ENCODE measurements around the gene AMZ2.
A peak's percentile ranks its signal among the peaks of the same experiment; 100 is the strongest.
"Not testable (repeated sequence)": the region's sequence is repeated elsewhere in the genome, so short reads cannot be mapped to it uniquely, and the experiment has no call there.

The AMZ2 gene

DNA sequence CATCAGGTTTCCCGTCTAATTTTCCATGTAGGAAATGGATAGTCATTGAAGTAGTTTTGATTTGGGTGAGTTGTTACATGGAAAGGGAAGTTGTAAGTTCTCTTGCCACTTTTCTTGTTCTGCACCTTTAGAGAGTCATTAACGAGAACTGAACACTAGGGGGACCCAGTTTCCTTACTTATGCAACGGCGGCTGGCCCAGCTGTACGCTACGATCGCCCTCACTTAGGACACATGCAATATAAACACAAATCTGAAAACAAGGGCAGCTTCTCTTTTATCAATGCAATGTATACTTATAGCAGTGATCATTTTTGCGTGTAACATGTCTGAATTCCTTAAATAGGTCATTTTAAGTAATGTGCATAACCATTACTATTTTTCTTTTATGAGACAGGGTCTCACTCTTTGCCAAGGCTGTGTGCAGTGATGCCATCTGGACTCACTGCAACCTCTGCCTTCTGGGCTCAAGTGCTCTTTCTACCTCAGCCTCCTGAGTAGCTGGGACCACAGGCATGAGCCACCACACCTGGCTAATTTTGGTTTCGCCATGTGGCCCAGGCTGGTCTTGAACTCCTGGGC lies 15.3 kb downstream of the AMZ2 start:
- Histone ChIP-seq H3K4ac (ENCODE audit: low read depth in 1 of 2, low read length in 2 of 2) (peak overlapping the region in 1 of 2 experiments; percentile 82), H4K8ac (ENCODE audit: low read length) (peak overlapping the region; percentile 20), H4K91ac (ENCODE audit: low read length) (peak overlapping the region; percentile 8), H2BK12ac (ENCODE audit: low read length in 2 of 2) (peak overlapping the region in 1 of 2 experiments; percentile 92), H3K18ac (ENCODE audit: low read depth in 1 of 2, low read length in 2 of 2) (peak overlapping the region in 1 of 2 experiments; percentile 54)
- not testable (repeated sequence) for H2AK5ac ChIP-seq (ENCODE audit: low read length, severe bottlenecking); H3K14ac ChIP-seq (ENCODE audit: low read length in 2 of 2); H3K4me2 ChIP-seq (ENCODE audit: low read length, poor library complexity, severe bottlenecking); H2BK120ac ChIP-seq (ENCODE audit: low read depth, low read length); H3K79me1 ChIP-seq (replicated peaks; ENCODE audit: low read length, poor library complexity, severe bottlenecking); H3K27ac ChIP-seq (ENCODE audit: low read length, poor library complexity, severe bottlenecking); H2BK5ac ChIP-seq (ENCODE audit: low read depth, low read length, poor library complexity, severe bottlenecking); H3K23ac ChIP-seq (ENCODE audit: low read length in 2 of 2); H3K4me3 ChIP-seq (ENCODE audit: insufficient read depth in 1 of 2, low read depth in 1 of 2, low read length in 2 of 2); H3K36me3 ChIP-seq (ENCODE audit: control insufficient read depth in 1 of 2, insufficient read depth in 2 of 2, low read depth in 1 of 2, low read length in 2 of 2); H3K9me3 ChIP-seq (ENCODE audit: control insufficient read depth, low read length); H3K4me1 ChIP-seq (ENCODE audit: control insufficient read depth, insufficient read depth, low read depth, low read length); H3K9ac ChIP-seq (ENCODE audit: low read length); H3K27me3 ChIP-seq (ENCODE audit: control insufficient read depth in 1 of 2, insufficient read depth in 1 of 2, low read length in 2 of 2); H2AFZ ChIP-seq (ENCODE audit: low read depth, low read length); H2BK15ac ChIP-seq (ENCODE audit: low read depth, poor library complexity, severe bottlenecking)
- peak; percentile 57 for DNase-seq
- 32% methylated on average over 3 of the region's 9 CpGs for WGBS

GRCh38 chr17:68265833-68266232 lies 18.0 kb downstream of the AMZ2 start:
- H3K4ac ChIP-seq (ENCODE audit: low read depth in 1 of 2, low read length in 2 of 2); H3K79me1 ChIP-seq (replicated peaks; ENCODE audit: low read length, poor library complexity, severe bottlenecking); H3K27ac ChIP-seq (ENCODE audit: low read length, poor library complexity, severe bottlenecking); H3K18ac ChIP-seq (ENCODE audit: low read depth in 1 of 2, low read length in 2 of 2); H2BK15ac ChIP-seq (ENCODE audit: low read depth, poor library complexity, severe bottlenecking); H3K14ac ChIP-seq (ENCODE audit: low read length in 2 of 2); H3K9ac ChIP-seq (ENCODE audit: low read length); H2BK120ac ChIP-seq (ENCODE audit: low read depth, low read length); H2AFZ ChIP-seq (ENCODE audit: low read depth, low read length); H4K91ac ChIP-seq (ENCODE audit: low read length); H3K4me1 ChIP-seq (ENCODE audit: control insufficient read depth, insufficient read depth, low read depth, low read length); H2BK5ac ChIP-seq (ENCODE audit: low read depth, low read length, poor library complexity, severe bottlenecking); H2BK12ac ChIP-seq (ENCODE audit: low read length in 2 of 2); H3K9me3 ChIP-seq (ENCODE audit: control insufficient read depth, low read length); H3K4me2 ChIP-seq (ENCODE audit: low read length, poor library complexity, severe bottlenecking); H3K23ac ChIP-seq (ENCODE audit: low read length in 2 of 2); H2AK5ac ChIP-seq (ENCODE audit: low read length, severe bottlenecking); H4K8ac ChIP-seq (ENCODE audit: low read length); H3K4me3 ChIP-seq (ENCODE audit: insufficient read depth in 1 of 2, low read depth in 1 of 2, low read length in 2 of 2); H3K36me3 ChIP-seq (ENCODE audit: control insufficient read depth in 1 of 2, insufficient read depth in 2 of 2, low read depth in 1 of 2, low read length in 2 of 2); H3K27me3 ChIP-seq (ENCODE audit: control insufficient read depth in 1 of 2, insufficient read depth in 1 of 2, low read length in 2 of 2): not testable (repeated sequence)
- peak; percentile 53 for DNase-seq
- 91% methylated on average over 2 of the region's 2 CpGs for WGBS

GRCh38 chr17:68273722-68274121 lies 25.9 kb downstream of the AMZ2 start:
- no peak overlapping the region for H3K4me2 ChIP-seq (ENCODE audit: low read length, poor library complexity, severe bottlenecking)
- H3K27ac ChIP-seq (ENCODE audit: low read length, poor library complexity, severe bottlenecking), result no peak overlapping the region
- H2BK12ac ChIP-seq (ENCODE audit: low read length in 2 of 2), result no peak overlapping the region
- 97% methylated on average over 11 of the region's 11 CpGs for WGBS
- no peak overlapping the region for H4K8ac ChIP-seq (ENCODE audit: low read length)
- no peak overlapping the region for H2BK15ac ChIP-seq (ENCODE audit: low read depth, poor library complexity, severe bottlenecking)
- H2AFZ ChIP-seq (ENCODE audit: low read depth, low read length), result no peak overlapping the region
- H2BK5ac ChIP-seq (ENCODE audit: low read depth, low read length, poor library complexity, severe bottlenecking), result no peak overlapping the region
- no peak overlapping the region for H3K23ac ChIP-seq (ENCODE audit: low read length in 2 of 2)
- H3K4me3 ChIP-seq (ENCODE audit: insufficient read depth in 1 of 2, low read depth in 1 of 2, low read length in 2 of 2), result no peak overlapping the region
- no peak for DNase-seq
- no peak overlapping the region for H3K4ac ChIP-seq (ENCODE audit: low read depth in 1 of 2, low read length in 2 of 2)
- no peak overlapping the region for H3K14ac ChIP-seq (ENCODE audit: low read length in 2 of 2)
- H2AK5ac ChIP-seq (ENCODE audit: low read length, severe bottlenecking), result no peak overlapping the region
- H3K4me1 ChIP-seq (ENCODE audit: control insufficient read depth, insufficient read depth, low read depth, low read length), result no peaks in the 10 kb centered on the region
- peaks cover 9% of the 10 kb centered on the region for H3K9me3 ChIP-seq (ENCODE audit: control insufficient read depth, low read length)
- no peak overlapping the region for H4K91ac ChIP-seq (ENCODE audit: low read length)
- H3K9ac ChIP-seq (ENCODE audit: low read length), result no peak overlapping the region
- no peak overlapping the region for H2BK120ac ChIP-seq (ENCODE audit: low read depth, low read length)
- H3K36me3 ChIP-seq (ENCODE audit: control insufficient read depth in 1 of 2, insufficient read depth in 2 of 2, low read depth in 1 of 2, low read length in 2 of 2), result no peaks in the 10 kb centered on the region
- H3K27me3 ChIP-seq (ENCODE audit: control insufficient read depth in 1 of 2, insufficient read depth in 1 of 2, low read length in 2 of 2), result no peaks in the 10 kb centered on the region
- peak overlapping the region in 1 of 2 experiments; percentile 3 for H3K18ac ChIP-seq (ENCODE audit: low read depth in 1 of 2, low read length in 2 of 2)
- H3K79me1 ChIP-seq (replicated peaks; ENCODE audit: low read length, poor library complexity, severe bottlenecking), result no peaks in the 10 kb centered on the region

GRCh38 chr17:68276339-68276738 lies 28.5 kb downstream of the AMZ2 start:
- H3K9me3 ChIP-seq (ENCODE audit: control insufficient read depth, low read length), result peaks cover 16% of the 10 kb centered on the region
- H3K4me3 ChIP-seq (ENCODE audit: insufficient read depth in 1 of 2, low read depth in 1 of 2, low read length in 2 of 2); H3K14ac ChIP-seq (ENCODE audit: low read length in 2 of 2); H4K8ac ChIP-seq (ENCODE audit: low read length); H3K4me2 ChIP-seq (ENCODE audit: low read length, poor library complexity, severe bottlenecking); H3K23ac ChIP-seq (ENCODE audit: low read length in 2 of 2); H3K27ac ChIP-seq (ENCODE audit: low read length, poor library complexity, severe bottlenecking); H2BK15ac ChIP-seq (ENCODE audit: low read depth, poor library complexity, severe bottlenecking); H3K4me1 ChIP-seq (ENCODE audit: control insufficient read depth, insufficient read depth, low read depth, low read length); H2BK12ac ChIP-seq (ENCODE audit: low read length in 2 of 2); H2BK5ac ChIP-seq (ENCODE audit: low read depth, low read length, poor library complexity, severe bottlenecking); H3K36me3 ChIP-seq (ENCODE audit: control insufficient read depth in 1 of 2, insufficient read depth in 2 of 2, low read depth in 1 of 2, low read length in 2 of 2); H3K18ac ChIP-seq (ENCODE audit: low read depth in 1 of 2, low read length in 2 of 2); H3K79me1 ChIP-seq (replicated peaks; ENCODE audit: low read length, poor library complexity, severe bottlenecking); H3K9ac ChIP-seq (ENCODE audit: low read length); H3K27me3 ChIP-seq (ENCODE audit: control insufficient read depth in 1 of 2, insufficient read depth in 1 of 2, low read length in 2 of 2); H4K91ac ChIP-seq (ENCODE audit: low read length); H2BK120ac ChIP-seq (ENCODE audit: low read depth, low read length); H2AFZ ChIP-seq (ENCODE audit: low read depth, low read length); H2AK5ac ChIP-seq (ENCODE audit: low read length, severe bottlenecking); DNase-seq; H3K4ac ChIP-seq (ENCODE audit: low read depth in 1 of 2, low read length in 2 of 2): not testable (repeated sequence)
- 100% methylated on average over 2 of the region's 3 CpGs for WGBS

Data from mesenchymal stem cell (in vitro differentiated cells and primary cell).